ENCODE data around the gene TENT5A. TPM values are rescaled to one million over a fixed set of nuclear protein-coding genes. Genes with fewer than 3 reads are reported as not detected.
A peak's percentile ranks its signal among the peaks of the same experiment; 100 is the strongest.

The TENT5A gene
- total and polyA plus RNA-seq, 2 donors (not counting 3 experiments of a cell fraction or from before 2014, with no cell fraction given), result 0.26 to 1.2 TPM

- intact Hi-C loops (cut with micrococcal nuclease) (loop anchor here (2.0 kb wide), 3 partner anchors 25 to 213 kb away; no protein-coding TSS in a partner anchor), dilution Hi-C loops (cut with MboI; ENCODE audit: extremely low pct_ligation_motif_present, low sequenced_read_pairs) (no loop called here)
- TF ChIP-seq POLR2AphosphoS5 (IDR thresholded peaks at IDR 0.05; ENCODE audit: insufficient read depth, low read depth, low read length) (no peak), CTCF (IDR thresholded peaks at IDR 0.05; ENCODE audit: extremely low read depth in 1 of 2, insufficient read depth in 1 of 2, low read depth in 1 of 2, low read length in 2 of 2) (no peak), POLR2A (IDR thresholded peaks at IDR 0.05; ENCODE audit: low read depth, low read length) (no peak), MYC (IDR thresholded peaks at IDR 0.05; ENCODE audit: low read depth, low read length) (no peak), EZH2 (IDR thresholded peaks at IDR 0.05; ENCODE audit: borderline replicate concordance, low read depth, low read length, severe bottlenecking) (no peak), FOS (IDR thresholded peaks at IDR 0.05; ENCODE audit: borderline replicate concordance, insufficient read depth, low read length) (no peak), JUN (IDR thresholded peaks at IDR 0.05; ENCODE audit: borderline replicate concordance, insufficient read depth, insufficient read length, low read depth) (no peak), MAX (IDR thresholded peaks at IDR 0.05; ENCODE audit: insufficient read depth, insufficient read length) (no peak), GATA2 (IDR thresholded peaks at IDR 0.05; ENCODE audit: insufficient read depth, insufficient read length, low read depth, low read length) (no peak)
- Histone ChIP-seq H3K9ac (replicated peaks; ENCODE audit: extremely low read depth, insufficient read depth, low read length) (no peak overlapping the region), H3K4me1 (ENCODE audit: control insufficient read depth, extremely low read depth, insufficient read depth, low read length) (peaks cover 12% of the 10 kb centered on the region), H3K36me3 (ENCODE audit: control insufficient read depth in 2 of 2, extremely low read depth in 1 of 2, insufficient read depth in 2 of 2, low read length in 2 of 2) (no peaks in the 10 kb centered on the region), H3K4me2 (ENCODE audit: insufficient read depth, low read length) (peak overlapping the region; percentile 39), H3K27ac (ENCODE audit: insufficient read depth, low read depth, low read length) (no peak overlapping the region), H2AFZ (ENCODE audit: low read depth, low read length) (no peak overlapping the region), H4K20me1 (replicated peaks; ENCODE audit: control insufficient read depth, extremely low read depth, insufficient read depth, low read length) (no peaks in the 10 kb centered on the region), H3K9me3 (replicated peaks; ENCODE audit: control insufficient read depth, insufficient read depth, low read length) (no peaks in the 10 kb centered on the region), H3K4me3 (replicated peaks in 1 of 3; ENCODE audit: insufficient read depth in 1 of 3, low read depth in 1 of 3, low read length in 3 of 3) (no peak overlapping the region), H3K9me1 (replicated peaks; ENCODE audit: control insufficient read depth, extremely low read depth, insufficient read depth, low read length) (no peaks in the 10 kb centered on the region), H3K27me3 (ENCODE audit: control insufficient read depth in 2 of 2, insufficient read depth in 2 of 2, low read length in 2 of 2) (peaks cover 28 to 46% of the 10 kb centered on the region in 2 experiments), H3K79me2 (ENCODE audit: control insufficient read depth, insufficient read depth, low read length) (no peaks in the 10 kb centered on the region)
- no TSS peak for BruUV-seq (replicated peaks)
- DNase-seq (ENCODE audit: low read depth, low spot score) (no peak), FAIRE-seq (no peak)
- ChIA-PET POLR2A (interaction anchor here (1.1 kb wide), 1 partner anchor 14 kb away, joined by 3 read pairs; no protein-coding TSS in a partner anchor), CTCF (interaction anchor here (0.7 to 1.8 kb wide), 11 partner anchors 8 to 410 kb away, joined by 3 to 9 read pairs (median 5); no protein-coding TSS in a partner anchor)
Observed at GRCh38 chr6:81767163-81767891, 14.8 kb upstream of the TENT5A start.
